GM12874 (cell line): Measurements from ENCODE around the gene CHST11.

ENCODE experiments used
- TF ChIP-seq, protein P1 (sequence below): IDR thresholded peaks from 2 replicates; pipeline ENCODE4 v1.5.1; 2011; ENCODE audit warnings: low read depth, mild to moderate bottlenecking, control low read depth, low read length, moderate library complexity; ENCODE audit not compliant: insufficient read depth

Gene CHST11

DNA sequence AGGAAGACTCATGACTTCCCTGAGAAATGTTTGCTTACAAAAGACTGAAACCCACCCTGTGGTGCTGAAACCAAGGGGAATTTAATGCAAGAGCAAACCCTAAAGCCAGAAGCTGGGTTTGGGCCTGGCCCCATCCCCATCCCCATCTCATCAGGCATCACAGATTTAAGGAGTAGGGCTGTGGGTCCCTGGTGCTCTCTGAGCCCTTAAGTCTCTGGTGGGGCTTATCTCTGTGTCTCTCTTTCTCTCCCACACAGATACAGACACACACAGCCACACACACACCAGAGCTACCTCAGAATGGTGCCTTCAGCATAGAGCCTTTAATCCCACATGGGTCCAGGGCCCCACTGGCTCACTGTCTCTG is 264.3 kb downstream of the CHST11 start:
- TF ChIP-seq, protein P1, sequence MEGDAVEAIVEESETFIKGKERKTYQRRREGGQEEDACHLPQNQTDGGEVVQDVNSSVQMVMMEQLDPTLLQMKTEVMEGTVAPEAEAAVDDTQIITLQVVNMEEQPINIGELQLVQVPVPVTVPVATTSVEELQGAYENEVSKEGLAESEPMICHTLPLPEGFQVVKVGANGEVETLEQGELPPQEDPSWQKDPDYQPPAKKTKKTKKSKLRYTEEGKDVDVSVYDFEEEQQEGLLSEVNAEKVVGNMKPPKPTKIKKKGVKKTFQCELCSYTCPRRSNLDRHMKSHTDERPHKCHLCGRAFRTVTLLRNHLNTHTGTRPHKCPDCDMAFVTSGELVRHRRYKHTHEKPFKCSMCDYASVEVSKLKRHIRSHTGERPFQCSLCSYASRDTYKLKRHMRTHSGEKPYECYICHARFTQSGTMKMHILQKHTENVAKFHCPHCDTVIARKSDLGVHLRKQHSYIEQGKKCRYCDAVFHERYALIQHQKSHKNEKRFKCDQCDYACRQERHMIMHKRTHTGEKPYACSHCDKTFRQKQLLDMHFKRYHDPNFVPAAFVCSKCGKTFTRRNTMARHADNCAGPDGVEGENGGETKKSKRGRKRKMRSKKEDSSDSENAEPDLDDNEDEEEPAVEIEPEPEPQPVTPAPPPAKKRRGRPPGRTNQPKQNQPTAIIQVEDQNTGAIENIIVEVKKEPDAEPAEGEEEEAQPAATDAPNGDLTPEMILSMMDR: no peak

DNA sequence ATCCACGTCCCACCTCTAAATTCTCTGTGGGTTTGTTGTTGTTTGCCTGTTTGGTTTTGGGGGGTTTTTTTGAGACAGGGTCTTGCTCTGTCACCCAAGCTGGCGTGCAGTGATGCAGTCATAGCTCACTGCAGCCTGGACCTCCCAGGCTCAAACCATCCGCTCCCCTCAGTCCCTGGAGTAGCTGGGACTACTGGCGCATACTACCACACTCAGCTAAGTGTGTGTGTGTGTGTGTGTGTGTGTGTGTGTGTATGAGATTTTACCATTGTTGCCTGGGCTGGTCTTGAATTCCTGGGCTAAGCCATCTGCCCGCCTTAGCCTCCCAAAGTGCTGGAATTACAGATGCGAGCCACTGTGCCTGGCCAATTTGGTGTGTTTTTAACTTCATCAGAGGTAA is 265.2 kb downstream of the CHST11 start:
- TF ChIP-seq, protein P1: no peak

- TF ChIP-seq, protein P1: no peak
Observed at GRCh38 chr12:104722601-104723534, 266.1 kb downstream of the CHST11 start.

DNA sequence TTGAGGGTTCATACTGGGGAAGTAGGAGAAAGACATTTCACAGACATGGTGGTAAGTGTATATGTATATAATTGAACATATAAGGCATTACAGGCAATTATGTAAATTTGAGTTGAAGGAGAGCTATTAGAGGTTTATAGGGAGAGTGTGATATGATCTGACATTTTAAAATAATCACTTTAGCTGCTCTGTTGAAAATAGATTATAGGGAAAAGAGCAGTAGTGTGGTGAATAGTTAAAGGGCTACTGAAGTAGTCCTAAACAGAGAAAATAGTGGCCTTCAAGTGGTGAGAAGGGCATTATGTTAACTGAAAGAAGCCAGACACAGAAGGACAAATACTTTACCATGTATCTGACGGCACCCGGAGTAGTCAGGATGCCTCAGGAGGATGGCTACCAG is 267.1 kb downstream of the CHST11 start:
- TF ChIP-seq, protein P1: no peak

DNA sequence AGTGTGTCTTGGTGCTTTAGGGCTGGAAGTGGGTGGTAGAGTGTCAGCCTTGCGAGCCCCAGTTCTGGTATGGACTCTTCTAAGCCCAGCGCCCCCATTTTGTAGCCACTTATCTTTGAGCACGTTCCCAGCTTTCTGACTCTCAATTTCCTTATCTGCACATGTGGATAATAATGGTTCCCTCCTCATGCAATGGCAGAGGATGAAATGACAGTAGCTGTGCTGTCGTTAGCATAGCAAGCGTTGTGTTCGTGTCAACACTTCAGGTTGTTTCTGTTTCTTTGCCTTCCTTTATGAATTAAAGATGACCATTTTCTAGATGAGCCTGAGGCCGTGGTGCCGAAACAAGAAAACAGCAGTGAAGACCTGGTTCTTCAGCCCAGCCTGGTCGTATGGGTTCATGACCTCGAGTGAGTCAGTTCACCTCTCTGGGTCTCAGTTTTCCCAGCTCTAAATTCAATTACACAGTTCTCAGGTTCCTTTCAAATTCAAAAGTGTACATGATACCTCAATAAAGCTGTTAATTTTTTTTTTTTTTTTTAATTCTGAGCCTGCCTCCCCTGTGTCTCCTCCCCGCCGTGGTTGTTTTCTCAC is 268.3 kb downstream of the CHST11 start:
- TF ChIP-seq, protein P1: no peak

DNA sequence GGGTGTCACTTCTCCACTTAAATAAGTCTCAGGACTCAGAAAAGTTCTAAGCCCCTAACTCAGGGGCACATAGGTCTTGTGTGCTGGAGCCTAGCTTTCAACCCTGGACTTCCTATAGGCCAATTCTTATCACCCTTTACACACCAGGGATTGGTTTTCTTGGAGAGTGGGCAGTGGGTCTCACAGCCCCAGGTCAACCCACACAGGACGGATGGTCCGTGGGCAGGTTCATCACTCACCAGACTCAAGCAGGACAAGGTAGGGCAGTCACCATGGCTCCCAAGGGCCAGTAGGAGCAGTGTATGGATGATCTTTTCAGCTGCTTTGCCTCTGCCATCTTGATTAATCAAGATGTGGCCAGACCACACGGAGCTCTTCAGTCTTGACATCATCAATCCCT is 268.9 kb downstream of the CHST11 start:
- TF ChIP-seq, protein P1: no peak

DNA sequence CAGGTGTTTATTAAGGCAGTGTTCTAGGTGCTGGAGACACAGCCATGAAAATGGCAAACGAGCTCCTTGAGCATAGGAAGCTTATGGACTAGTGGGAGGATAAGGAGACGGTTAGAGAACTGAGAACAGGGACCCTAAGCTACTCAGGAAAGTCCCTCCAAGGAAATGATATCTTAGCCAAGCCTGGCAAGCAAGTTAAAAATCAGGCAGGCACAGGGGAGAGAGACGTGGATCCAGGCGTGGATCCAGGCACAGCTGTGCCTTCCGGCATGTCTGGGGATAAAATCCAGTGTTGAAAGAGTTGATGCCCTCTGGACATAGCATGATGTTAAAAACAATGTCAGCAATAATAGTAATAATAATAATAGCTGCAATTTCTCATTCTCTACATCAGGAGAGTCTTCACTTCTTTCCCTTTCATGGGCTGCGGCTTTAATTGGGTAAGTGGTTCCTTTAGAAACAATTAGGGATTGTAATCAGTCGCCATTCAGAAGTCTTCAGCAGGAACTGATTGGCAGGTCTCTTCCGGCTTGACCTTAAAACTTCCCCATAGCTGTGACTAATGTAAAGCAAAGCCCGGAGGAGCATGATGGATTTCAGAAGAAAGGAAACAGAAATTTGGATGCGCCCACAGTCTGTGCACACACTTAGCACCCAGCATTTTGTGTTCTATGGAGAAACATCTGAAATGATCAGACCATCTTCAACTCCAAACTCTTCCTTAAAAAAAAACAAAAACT is 271.1 kb downstream of the CHST11 start:
- TF ChIP-seq, protein P1: no peak
